ENCODE results near the gene ODF2. TPM values are rescaled to one million over a fixed set of nuclear protein-coding genes. Genes with fewer than 3 reads are reported as not detected.

Gene ODF2
- total RNA-seq, 1 experiment from 2014 or later: 36.8 TPM

GRCh38 chr9:128550226-128550625 is 94.4 kb downstream of the ODF2 start:
- DNase-seq (ENCODE audit: low read depth, low spot score) (no peak), ATAC-seq (no peak)
- intact Hi-C loops (cut with micrococcal nuclease; ENCODE audit: unreplicated experiment) (no loop called here), in situ Hi-C loops (cut with HindIII; ENCODE audit: low pct_unique_long_range_greater_than_20kb, low sequenced_read_pairs) (no loop called here)
- Histone ChIP-seq H3K36me3 (ENCODE audit: control insufficient read depth, insufficient read depth, low read length) (no peaks in the 10 kb centered on the region), H3K4me3 (ENCODE audit: low read depth in 2 of 2, low read length in 2 of 2) (no peak overlapping the region), H3K4me1 (ENCODE audit: control insufficient read depth, insufficient read depth, low read length) (peaks cover 19% of the 10 kb centered on the region), H3K9me3 (ENCODE audit: control insufficient read depth, insufficient read depth, low read depth, low read length) (no peaks in the 10 kb centered on the region), H3K27ac (ENCODE audit: low read length) (0 out of 2 replicates have a peak overlapping the region, but pooled peaks have one; percentile 39), H3K27me3 (ENCODE audit: control insufficient read depth, insufficient read depth, low read length) (no peaks in the 10 kb centered on the region)
- POLR2A ChIA-PET: no interaction called here
- TF ChIP-seq REST (IDR thresholded peaks at IDR 0.05; ENCODE audit: insufficient read depth in 1 of 2, low read depth in 2 of 2, low read length in 1 of 2) (no peak), SIN3A (IDR thresholded peaks at IDR 0.05; ENCODE audit: borderline replicate concordance, insufficient read depth, low read depth, low read length) (no peak), TCF7L2 (IDR thresholded peaks at IDR 0.05; ENCODE audit: low read depth, low read length) (no peak), CTCF (IDR thresholded peaks at IDR 0.05) (no peak), POLR2AphosphoS5 (IDR thresholded peaks at IDR 0.05; ENCODE audit: low read depth, low read length) (no peak)
- CTCF ChIA-PET: no interaction called here
- no TSS peak for BruUV-seq (replicated peaks)

Other genes with a start within 250 kb of the ODF2 start
- 69.6 TPM for gene GOLGA2, start 180.0 kb upstream of the ODF2 start, total RNA-seq (2021; ENCODE audit: unreplicated experiment)
- 28.3 TPM for gene SWI5, start 179.7 kb upstream of the ODF2 start, total RNA-seq (2021; ENCODE audit: unreplicated experiment)
- 22.5 TPM for gene TRUB2, start 133.6 kb upstream of the ODF2 start, total RNA-seq (2021; ENCODE audit: unreplicated experiment)
- 19.1 TPM for gene COQ4, start 133.2 kb upstream of the ODF2 start, total RNA-seq (2021; ENCODE audit: unreplicated experiment)
- gene SLC27A4, start 115.5 kb upstream of the ODF2 start, total RNA-seq (2021; ENCODE audit: unreplicated experiment): 20.3 TPM
- 45.4 TPM for gene URM1, start 84.6 kb upstream of the ODF2 start, total RNA-seq (2021; ENCODE audit: unreplicated experiment)
- gene CERCAM, start 35.1 kb upstream of the ODF2 start, total RNA-seq (2021; ENCODE audit: unreplicated experiment): 11.3 TPM
- gene GLE1, start 48.7 kb downstream of the ODF2 start, total RNA-seq (2021; ENCODE audit: unreplicated experiment): 25.9 TPM
- gene SPTAN1, start 96.6 kb downstream of the ODF2 start, total RNA-seq (2021; ENCODE audit: unreplicated experiment): 229 TPM
- gene DYNC2I2, start 200.8 kb downstream of the ODF2 start, total RNA-seq (2021; ENCODE audit: unreplicated experiment): 78.1 TPM
- gene SET, start 233.2 kb downstream of the ODF2 start, total RNA-seq (2021; ENCODE audit: unreplicated experiment): 422 TPM
- gene PKN3, start 246.5 kb downstream of the ODF2 start, total RNA-seq (2021; ENCODE audit: unreplicated experiment): 19.9 TPM

Measured in Panc1 (cell line).